ENCODE data around the gene SCNN1A. TPM values are rescaled to one million over a fixed set of nuclear protein-coding genes. Genes with fewer than 3 reads are reported as not detected.

The SCNN1A gene
- total RNA-seq, 2 donors from 2014 or later = 1.9 to 3.3 TPM

DNA sequence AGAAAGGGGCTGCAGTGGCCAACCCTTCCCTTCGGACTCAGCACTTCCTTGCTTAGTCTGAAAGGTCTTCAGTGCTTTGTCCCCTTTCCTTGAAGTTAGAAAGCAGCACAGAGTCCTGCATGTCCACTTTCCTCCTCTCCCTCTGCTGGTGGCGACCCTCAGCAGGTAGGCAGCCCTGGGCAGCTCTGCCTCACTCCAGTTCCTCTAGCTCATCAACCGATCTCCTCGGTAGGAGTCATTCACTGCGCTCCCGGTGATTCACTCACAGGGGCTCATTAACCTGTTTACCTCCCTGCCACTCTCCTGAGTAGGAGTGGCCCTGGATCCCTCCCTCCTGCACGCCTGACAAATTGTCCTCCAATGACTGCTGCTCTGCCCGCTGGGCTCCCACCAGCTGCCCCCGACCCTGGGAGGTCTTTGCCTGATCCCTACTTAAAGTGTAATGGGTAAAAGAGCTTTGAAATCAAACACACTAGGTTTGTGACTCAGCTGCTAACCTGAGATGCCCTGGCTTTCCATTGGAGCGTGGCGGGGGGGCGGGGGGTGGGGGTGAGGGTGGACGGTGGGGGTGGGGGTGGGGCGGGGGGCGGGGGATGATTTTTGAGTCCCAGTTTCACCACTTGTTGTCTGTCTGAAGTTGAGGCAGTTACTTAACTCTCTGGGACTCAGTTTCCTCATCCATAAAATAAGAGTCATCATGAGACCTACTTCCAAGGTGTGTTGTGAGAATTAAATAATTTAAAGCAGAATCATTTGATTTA is 4.2 kb downstream of the SCNN1A start:
- no peak for DNase-seq (ENCODE audit: low spot score)
- intact Hi-C loops (cut with DNase I) = no loop called here

DNA sequence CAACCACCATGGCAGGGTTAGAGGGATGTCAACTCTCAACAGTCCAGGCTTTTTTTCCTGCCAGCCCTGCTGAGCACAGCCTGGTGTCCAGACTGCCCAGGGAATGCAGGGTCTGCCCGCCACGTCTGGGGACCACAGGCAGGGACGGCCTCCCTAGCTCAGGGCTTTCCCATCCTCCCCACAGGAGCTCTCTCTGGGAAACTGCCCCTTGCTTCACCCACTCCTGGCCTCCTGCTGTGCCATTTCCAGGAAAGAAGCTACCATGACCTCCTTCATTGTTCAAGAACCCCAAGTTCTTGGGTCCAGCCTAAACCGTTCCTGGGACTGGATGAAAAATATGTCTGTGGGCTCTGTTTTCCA is 4.8 kb downstream of the SCNN1A start:
- DNase-seq (ENCODE audit: low spot score) = no peak
- intact Hi-C loops (cut with DNase I) = no loop called here

DNA sequence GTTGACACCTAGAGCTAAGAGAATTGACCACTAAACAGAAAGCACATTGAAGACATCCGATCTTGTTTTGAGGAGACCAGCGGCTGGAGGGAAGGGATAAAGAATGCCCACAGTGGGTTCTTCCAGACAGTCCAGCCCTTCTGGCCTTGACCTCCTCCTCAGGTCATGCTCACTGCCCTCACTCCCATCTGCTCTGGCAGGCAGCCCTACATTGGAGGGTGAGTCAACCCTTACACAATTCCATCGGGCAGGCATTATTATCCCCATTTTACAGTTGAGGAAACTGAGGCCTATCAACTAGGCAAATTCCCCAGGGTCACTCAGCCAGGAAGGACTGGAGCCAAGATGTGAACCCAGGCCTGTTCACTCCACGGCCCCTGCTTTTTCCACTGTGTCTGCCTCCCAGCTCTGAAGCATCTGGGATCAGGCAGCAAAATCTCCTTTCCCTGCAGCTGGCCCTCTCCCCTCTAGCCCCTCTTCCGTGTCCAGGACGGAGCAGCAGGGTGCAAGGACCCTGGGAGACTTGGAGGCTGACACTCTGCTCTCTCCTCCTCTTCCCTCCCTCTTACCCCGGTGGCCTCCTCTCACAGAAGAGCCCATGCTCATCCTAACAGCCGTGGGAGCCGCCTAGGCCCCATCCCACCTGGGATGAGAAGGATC is 5.3 kb downstream of the SCNN1A start:
- no peak for DNase-seq (ENCODE audit: low spot score)

DNA sequence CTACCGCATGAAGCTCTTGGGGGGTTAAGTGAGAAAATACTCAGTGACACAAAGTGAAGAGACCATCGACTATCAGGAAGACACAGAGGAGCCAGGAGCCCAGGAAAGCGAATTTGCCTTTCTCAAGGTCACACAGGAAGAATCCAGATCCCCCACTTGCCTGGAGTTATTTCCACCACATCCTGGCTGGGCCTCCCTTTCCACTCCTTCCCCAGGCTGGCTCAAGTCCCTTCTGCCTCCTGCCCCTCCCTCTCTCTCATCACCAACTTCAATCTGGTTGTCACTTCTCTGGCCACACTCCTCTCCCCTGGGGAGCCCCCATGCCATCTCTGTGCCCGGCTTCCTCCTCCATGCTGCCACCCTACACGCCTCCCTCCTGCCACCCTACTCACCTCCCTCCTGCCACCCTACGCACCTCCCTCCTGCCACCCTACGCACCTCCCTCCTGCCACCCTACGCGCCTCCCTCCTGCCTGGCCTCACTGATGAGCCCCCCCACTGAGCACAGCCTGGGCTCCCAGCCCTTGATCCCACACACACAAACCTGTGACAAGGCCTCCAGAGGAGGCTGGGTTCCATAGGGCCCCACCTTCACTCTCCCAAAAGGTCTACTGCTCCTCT is 6.3 kb downstream of the SCNN1A start:
- intact Hi-C loops (cut with DNase I) = no loop called here
- no peak for DNase-seq (ENCODE audit: low spot score)

More for the DNA sequence above, 5.3 kb downstream of the SCNN1A start:
- intact Hi-C loops (cut with DNase I) = no loop called here

DNA sequence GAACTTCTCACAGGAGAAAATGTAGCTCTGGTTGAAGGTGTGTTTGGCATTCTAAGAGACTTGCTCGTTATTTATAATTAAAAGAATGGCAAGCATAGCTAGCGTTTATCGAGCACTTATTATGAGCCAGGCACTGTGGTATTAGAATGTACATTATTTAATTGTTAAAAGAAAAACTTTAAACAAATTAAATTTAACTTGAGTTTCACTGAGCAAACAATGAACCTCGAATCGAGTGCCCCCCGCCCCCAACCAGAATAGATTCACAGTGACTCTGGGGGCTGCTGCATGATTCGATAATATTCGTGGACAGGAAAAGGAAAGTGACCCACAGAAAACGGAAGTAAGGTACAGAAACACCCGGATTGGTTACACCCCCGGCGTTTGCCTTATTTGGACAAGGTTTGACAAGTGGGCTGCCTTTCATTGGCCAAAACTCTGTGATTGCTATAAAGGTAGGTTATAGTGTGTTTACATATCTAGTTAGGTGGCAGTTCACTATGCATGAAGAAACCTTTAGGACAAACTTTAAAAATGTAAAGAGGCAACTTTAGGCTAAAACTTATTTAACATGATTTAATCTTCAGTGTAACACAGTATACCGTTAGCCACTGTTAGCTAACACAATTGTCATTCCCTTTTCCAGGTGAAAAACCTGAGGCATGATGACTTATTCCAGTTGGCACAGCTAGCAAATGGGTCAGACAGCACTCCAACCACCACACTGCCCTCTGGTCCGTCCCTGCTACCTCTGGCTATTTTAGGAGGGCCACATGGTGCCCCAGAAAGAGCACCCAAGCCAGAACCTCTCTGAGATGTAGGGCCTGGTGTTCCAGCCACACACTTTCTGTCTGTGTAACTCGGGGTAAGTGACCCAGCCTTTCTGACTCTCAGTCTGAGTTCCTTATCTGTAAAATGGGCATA is 7.1 kb downstream of the SCNN1A start:
- DNase-seq (ENCODE audit: low spot score) = no peak

DNA sequence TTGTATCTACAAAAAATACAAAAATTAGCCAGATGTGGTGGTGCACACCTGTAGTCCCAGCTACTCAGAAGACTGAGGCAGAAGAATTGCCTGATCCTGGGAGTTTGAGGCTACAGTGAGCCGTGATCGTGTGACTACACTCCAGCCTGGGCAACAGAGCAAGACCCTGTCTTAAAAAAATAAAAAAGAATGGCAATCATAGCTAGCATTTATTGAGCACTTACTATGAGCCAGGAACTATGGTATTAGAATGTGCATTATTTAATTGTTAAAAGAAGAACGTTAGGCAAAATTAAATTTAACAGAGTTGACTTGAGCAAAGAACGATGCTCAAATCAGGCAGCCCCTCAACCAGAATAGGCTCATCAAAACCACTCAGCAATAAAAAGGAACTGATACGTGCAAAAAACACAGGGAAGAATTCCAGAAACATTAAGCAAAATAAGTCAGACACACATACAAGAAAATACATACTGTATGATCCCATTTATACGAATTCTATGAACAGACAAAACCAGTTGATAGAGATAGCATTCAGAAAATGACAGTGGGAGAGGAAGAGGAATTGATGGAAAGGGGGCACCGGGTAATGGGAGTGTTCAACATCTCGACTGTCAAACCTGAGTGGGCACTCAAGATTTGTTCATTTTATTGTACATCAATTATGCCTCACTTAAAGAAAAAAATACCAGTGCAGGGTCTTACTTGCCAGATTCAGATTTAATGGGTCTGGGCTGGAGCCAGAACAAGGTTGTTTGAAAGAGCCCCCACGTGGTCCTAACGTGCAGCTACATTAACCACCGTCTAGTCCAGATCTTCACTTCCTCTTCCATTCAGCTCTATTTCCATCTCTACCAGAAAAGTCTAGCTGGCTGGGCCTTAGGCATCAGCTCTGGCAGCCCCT is 8.0 kb downstream of the SCNN1A start:
- no peak for DNase-seq (ENCODE audit: low spot score)
- intact Hi-C loops (cut with DNase I) = no loop called here

More for the DNA sequence above, 7.1 kb downstream of the SCNN1A start:
- intact Hi-C loops (cut with DNase I) = no loop called here

DNA sequence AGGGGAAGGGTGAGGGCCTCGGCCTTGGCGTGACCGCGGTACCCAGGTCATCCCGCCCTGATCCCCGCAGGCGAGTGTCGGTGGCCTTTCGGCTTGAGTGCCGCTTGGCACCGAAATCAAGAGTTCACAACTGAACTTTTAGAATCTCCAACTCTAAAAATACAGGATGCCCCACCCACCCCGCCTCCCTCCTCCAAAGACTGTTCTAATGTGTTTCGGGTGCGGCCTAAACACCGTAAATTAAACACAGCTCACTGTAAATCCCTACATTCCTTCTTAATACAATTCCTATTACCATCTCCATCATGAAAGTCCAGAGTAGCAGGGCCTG is 11.4 kb downstream of the SCNN1A start:
- no peak for DNase-seq (ENCODE audit: low spot score)
- intact Hi-C loops (cut with DNase I) = no loop called here

DNA sequence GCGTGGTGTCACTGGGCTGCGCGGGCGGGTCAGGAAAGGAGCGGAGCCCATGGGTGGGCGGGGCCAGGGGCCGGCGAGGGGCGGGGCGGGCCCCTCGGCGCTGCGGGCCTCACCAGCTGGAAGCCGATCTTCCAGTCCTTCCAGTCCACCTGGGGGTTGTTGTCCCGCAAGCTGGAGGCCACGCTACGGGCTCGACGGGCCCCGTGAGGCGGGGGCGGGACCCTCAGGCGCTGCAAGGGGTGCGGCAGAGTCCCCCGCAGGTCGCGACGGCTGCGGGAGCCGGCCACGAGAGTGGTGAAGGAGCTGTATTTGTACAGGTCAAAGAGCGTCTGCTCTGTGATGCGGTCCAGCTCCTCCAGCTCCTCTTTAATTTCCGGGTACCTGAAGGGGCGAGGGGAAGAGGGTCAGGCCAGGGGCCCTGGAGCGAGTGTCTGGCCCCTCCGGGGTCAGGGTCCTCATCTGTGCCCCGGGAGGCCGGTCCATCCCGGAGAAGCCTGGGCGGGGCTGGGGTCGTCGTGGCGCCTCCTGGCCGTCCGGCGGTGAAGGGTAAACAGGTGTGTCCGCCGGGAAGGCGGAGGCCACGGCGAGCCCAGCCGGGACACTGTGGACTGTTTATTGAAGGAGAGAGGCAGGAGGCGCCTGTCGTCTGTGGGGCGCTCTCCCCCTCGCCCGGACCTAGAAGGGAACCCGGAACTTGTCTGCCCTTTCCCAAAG is 11.9 kb downstream of the SCNN1A start:
- intact Hi-C loops (cut with DNase I) = no loop called here
- DNase-seq (ENCODE audit: low spot score) = peak; percentile 87

DNA sequence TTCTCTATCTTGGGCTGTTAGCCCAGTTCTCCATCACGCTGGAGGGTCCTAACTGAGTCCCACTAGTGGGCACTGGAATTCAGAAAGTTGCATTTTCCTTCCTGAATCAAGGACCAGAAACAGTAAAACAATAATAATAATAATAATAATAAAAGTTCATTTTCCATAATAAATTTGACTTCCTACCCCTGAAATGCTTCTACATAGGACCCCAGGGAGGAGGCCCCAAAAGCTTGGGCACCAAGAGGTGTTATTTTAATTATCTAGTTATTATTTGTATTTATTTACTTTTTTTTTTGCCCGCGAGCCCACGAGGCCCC is 12.4 kb downstream of the SCNN1A start:
- intact Hi-C loops (cut with DNase I) = no loop called here
- DNase-seq (ENCODE audit: low spot score) = no peak

DNA sequence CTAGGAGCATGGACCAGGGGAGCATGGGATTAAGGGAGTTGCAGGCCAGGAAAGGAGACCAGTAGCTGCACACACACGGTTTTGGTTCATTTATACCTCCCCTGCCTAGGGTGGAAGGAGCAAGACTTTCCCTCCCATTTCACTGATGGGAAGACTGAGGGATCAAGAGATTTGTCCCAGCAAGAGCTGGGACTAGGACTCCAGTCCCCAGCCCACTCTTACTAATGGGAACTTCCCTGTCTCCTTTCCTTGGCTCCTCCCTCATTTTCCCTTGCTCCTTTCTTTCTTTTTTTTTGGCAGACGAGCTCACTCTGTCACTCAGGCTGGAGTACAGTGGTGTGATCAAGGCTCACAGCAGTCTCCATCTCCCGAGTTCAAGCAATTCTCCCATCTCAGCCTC is 13.0 kb downstream of the SCNN1A start:
- intact Hi-C loops (cut with DNase I) = no loop called here

DNA sequence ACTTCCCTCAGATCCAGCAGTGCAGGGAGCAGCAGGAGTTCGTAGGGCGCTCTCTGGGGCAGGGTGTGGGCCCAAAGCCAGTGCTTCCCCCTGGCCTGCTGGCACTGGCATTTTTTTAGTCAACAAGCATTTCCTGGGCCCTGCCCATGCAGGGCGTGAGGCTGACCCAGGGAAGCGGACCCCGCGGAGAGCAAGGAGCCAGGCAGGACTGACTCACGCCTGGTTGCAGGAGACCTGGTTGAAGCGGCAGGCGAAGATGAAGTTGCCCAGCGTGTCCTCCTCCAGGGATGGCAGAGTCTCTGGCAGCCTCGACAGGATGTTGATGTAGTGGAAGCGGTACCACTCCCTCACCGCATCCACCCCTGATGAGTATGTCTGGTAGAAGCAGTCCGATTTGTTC is 13.5 kb downstream of the SCNN1A start:
- intact Hi-C loops (cut with DNase I) = no loop called here

More for the DNA sequence above, 13.0 kb downstream of the SCNN1A start:
- DNase-seq (ENCODE audit: low spot score) = no peak

DNA sequence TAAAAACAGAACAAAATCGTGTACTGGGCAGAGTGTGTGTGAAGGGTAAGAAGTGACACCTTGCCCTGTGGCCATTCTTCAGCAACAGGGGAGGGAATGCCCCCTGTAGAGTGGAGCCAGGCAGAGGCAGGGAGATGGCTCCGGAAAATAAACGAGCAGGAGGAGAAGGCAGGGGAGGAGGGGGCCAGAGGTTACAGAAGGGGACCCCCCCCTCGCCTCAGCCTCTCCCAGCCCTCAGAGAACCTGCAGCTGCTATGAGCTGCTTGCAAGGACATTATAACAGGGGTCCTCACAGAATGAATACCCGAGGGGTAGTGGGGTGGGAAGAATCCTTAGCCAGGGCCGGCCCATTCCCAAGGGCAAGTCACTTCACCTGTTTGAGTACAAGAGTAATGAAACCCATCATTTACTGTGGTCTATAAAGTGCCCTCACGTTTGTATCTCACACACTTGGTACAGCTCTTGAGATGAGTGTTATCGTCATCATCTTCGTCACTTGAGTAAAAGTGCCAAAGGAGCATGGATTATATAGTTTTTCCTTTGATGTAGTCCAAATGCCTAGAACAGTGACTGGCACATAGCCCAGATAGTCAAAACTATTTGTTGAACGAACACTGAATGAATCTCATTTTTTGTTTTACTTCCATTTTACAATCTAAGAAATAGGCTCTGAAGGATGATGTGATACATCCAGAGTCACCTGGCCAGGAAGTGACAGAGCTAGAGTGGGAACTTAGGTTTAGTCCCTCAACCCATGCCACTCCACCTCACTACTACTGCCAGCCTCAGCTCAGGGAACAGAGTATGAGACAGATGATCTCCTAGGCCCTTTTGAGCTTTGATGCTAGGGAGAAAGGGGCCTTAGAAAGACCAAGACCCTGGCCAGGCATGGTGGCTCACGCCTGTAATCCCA is 14.5 kb downstream of the SCNN1A start:
- DNase-seq (ENCODE audit: low spot score) = no peak
- intact Hi-C loops (cut with DNase I) = no loop called here

More for the DNA sequence above, 13.5 kb downstream of the SCNN1A start:
- peak; percentile 90 for DNase-seq (ENCODE audit: low spot score)

DNA sequence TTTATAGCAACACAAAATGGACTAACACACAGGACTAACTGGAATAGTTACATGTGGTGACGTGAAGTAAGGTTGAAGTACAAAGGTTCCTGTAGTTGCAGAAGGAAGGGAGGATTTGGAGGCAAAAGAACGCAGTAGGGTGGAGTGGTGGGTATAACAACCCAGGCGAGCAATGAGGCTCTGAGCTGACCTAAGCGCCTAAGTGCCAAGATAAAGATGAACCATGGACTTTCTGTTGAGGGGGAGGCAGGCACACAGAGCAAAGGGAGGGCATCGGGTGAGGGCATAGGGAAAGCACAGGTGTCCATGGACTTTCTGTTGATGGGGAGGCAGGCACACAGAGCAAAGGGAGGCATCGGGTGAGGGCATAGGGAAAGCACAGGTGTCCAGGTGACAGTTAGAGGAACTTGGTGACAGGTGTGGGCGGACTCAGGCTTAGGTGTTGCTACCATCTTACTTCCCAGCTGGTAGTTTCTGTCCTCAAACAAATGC is 15.2 kb downstream of the SCNN1A start:
- DNase-seq (ENCODE audit: low spot score) = no peak
- intact Hi-C loops (cut with DNase I) = no loop called here

DNA sequence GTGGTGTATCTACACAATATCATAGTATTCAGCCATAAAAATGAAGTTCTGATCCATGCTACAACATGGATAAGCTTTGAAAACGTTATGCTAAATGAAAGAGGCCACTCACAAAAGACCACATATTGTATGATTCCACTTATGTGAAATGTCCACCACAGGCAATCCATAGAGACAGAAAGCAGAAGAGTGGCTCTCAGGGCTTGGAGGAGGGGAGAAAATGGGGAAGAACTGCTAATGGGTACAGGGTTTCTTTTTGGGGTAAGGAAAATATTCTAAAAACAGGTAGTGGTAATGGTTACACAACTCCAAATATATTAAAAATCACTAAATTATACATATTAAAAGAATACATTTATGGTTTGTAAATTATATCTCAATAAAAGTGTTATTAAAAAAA is 16.5 kb downstream of the SCNN1A start:
- no peak for DNase-seq (ENCODE audit: low spot score)
- intact Hi-C loops (cut with DNase I) = no loop called here

DNA sequence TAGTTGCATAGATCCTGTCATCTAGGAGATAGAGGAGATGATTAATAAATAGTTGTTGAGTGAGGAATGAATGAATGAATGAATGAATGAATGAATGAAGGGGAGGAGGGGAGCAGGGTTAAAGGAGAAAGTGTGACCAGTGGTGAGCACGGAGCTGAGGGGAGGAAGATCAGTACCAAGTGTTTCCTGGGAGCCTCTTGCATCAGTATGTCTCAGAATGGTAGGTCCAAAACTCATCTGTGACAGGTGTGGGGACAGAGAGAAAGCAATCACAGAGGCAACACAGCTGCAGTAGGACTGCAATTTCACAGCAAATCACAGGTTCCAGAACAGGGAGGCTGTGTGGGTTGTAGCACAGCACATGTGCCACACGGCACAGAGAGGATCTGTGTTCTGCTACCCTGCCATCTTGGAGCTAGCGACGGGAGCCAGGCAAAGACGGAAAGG is 19.0 kb downstream of the SCNN1A start:
- no peak for DNase-seq (ENCODE audit: low spot score)
- intact Hi-C loops (cut with DNase I) = no loop called here

DNA sequence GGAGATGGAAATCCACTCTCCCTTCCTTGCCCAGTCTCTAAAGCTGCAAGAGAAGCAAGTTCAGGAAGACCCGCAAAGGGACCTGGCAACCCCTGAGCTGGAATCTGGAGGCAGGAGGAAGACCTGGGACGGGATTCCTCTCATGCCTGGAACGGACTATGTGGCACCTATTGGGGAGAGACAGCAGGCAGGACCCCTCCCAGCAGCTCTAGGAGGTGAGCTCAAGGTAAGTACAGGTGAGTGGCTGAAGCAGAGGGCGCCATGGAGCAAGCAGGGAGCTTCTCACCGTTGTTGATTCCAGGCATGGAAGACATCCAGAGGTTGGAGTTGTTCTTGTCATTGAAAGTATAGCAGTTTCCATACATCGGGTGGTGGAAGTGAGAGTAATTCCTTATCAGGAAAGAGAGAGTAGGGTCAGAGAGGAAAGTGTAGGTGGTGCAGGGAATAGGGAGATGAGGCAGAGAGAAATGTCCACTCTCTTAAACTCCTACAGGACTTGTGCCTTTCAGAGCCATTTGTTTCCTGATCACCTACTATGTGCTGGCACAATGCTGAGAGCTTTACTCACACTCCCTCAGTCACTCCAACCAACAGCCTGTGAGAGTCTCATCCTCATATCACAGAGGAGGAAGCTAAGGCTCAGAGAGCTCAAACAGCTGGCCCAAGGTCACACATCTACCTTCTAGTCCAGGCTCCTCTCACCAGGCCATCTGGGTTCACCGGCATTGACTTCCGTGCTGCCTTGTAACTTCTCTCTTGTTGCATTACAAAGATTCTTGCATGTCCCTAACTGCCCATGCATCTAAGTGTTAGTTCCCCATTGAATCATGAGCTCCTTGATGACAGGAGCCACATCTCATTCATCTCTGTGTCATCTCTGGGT is 19.6 kb downstream of the SCNN1A start:
- intact Hi-C loops (cut with DNase I) = no loop called here
- DNase-seq (ENCODE audit: low spot score) = no peak

Data from posterior vena cava (tissue), 2 donors.